Liver (tissue), 9 donors: ENCODE measurements around the gene FNDC1. TPM values are rescaled to one million over a fixed set of nuclear protein-coding genes. Genes with fewer than 3 reads are reported as not detected.

ENCODE experiments used
- DNase-seq: peaks from one replicate; pipeline ENCODE4 v3.0.0-alpha.2; 2017; ENCODE audit warnings: low spot score
- H3K27ac ChIP-seq, 2 donors: one replicate each; pipeline ENCODE4 v1.7.0; 2013; ENCODE audit warnings: inconsistent platforms in 2 of 2, low read length in 2 of 2, control low read depth in 1 of 2, low read depth in 1 of 2, mild to moderate bottlenecking in 1 of 2
- H3K27me3 ChIP-seq, 4 donors: one replicate each; pipeline versions ENCODE4 v1.6.1 to v1.7.0; 2013; ENCODE audit warnings: low read length in 3 of 4, inconsistent platforms in 1 of 4, mild to moderate bottlenecking in 1 of 4, moderate library complexity in 1 of 4; ENCODE audit not compliant: control insufficient read depth in 4 of 4, insufficient read depth in 4 of 4
- H3K36me3 ChIP-seq, 4 donors: one replicate each; pipeline versions ENCODE4 v1.6.1 to v1.7.0; 2013; ENCODE audit warnings: low read length in 3 of 4, mild to moderate bottlenecking in 3 of 4, low read depth in 1 of 4, moderate library complexity in 1 of 4; ENCODE audit not compliant: control insufficient read depth in 4 of 4, insufficient read depth in 3 of 4
- H3K4me1 ChIP-seq, 4 donors: one replicate each; pipeline versions ENCODE4 v1.6.1 to v1.7.0; 2013; ENCODE audit warnings: low read length in 3 of 4, mild to moderate bottlenecking in 3 of 4, moderate library complexity in 1 of 4; ENCODE audit not compliant: control insufficient read depth in 4 of 4, insufficient read depth in 4 of 4
- H3K4me3 ChIP-seq, 3 donors: one replicate each; pipeline versions ENCODE4 v1.6.1 to v1.7.0; 2013; ENCODE audit warnings: low read length in 3 of 3, control low read depth in 1 of 3, low read depth in 1 of 3, mild to moderate bottlenecking in 1 of 3
- H3K9ac ChIP-seq, 2 donors: one replicate each; pipeline ENCODE4 v1.7.0; 2013; ENCODE audit warnings: low read length in 2 of 2, mild to moderate bottlenecking in 2 of 2, moderate library complexity in 2 of 2, control low read depth in 1 of 2, low read depth in 1 of 2
- H3K9me3 ChIP-seq, 4 donors: one replicate each; pipeline versions ENCODE4 v1.6.1 to v1.7.0; 2013; ENCODE audit warnings: low read length in 3 of 4; ENCODE audit not compliant: control insufficient read depth in 4 of 4
- CTCF ChIP-seq: fragments of 150-350 bp; IDR thresholded peaks from 2 replicates; pipeline ENCODE4 v1.5.1; 2017; ENCODE audit warnings: improper control_type of control experiment, low read depth, low read length; ENCODE audit not compliant: missing input control
- FOXA2 ChIP-seq: IDR thresholded peaks from 2 replicates; pipeline ENCODE4 v1.6.1; 2016; ENCODE audit warnings: antibody characterized with exemption
- HNF4A ChIP-seq, 2 donors: conservative IDR thresholded peaks; 2 replicates each; pipeline ENCODE4 v1.6.1; 2016; ENCODE audit warnings: antibody characterized with exemption in 2 of 2, mild to moderate bottlenecking in 2 of 2
- HNF4G ChIP-seq: IDR thresholded peaks from 2 replicates; pipeline ENCODE4 v1.6.1; 2016; ENCODE audit warnings: antibody characterized with exemption
- NR2F2 ChIP-seq: IDR thresholded peaks from 2 replicates; pipeline ENCODE4 v1.6.1; 2016; ENCODE audit warnings: antibody characterized with exemption
- REST ChIP-seq: IDR thresholded peaks from 2 replicates; pipeline ENCODE4 v1.6.1; 2016; ENCODE audit warnings: antibody characterized with exemption, mild to moderate bottlenecking
- RXRA ChIP-seq, 2 donors: IDR thresholded peaks; 2 replicates each; pipeline ENCODE4 v1.6.1; 2017 to 2018; ENCODE audit warnings: antibody characterized with exemption in 2 of 2, mild to moderate bottlenecking in 1 of 2
- YY1 ChIP-seq: IDR thresholded peaks from 2 replicates; pipeline ENCODE4 v1.6.1; 2016; ENCODE audit warnings: antibody characterized with exemption, mild to moderate bottlenecking
- ZBTB33 ChIP-seq: IDR thresholded peaks from 2 replicates; pipeline ENCODE4 v1.6.1; 2016; ENCODE audit warnings: antibody characterized with exemption
- WGBS: extraction: QIAGEN DNeasy Blood & Tissue Kit; methylation state at CpG from one replicate; pipeline ENCODE4 v1.1.7; 2013; 5-methylcytosine and 5-hydroxymethylcytosine counted together
- polyA plus RNA-seq, 2 donors: library from polyadenylated mRNA; stranded (reverse) in 1 of 2; unstranded in 1 of 2; fragments of 200-250 nt in 1 of 2; fragments of >200 nt in 1 of 2; fragmentation: Nextera tagmentation in 1 of 2; extraction: Ambion mirVana in 1 of 2; gene quantifications; one replicate each; pipeline versions ENCODE4 v1.2.1 to v1.2.3, GENCODE V29; 2013 to 2015
- total RNA-seq, 2 donors: library from RNA; depleted of rRNA; stranded (reverse); fragments of >200 nt; gene quantifications; one replicate each; pipeline ENCODE4 v1.2.3, GENCODE V29; 2014
- donor health status: healthy.
- donor health status: healthy.
- donor health status: healthy.
- donor health status: healthy.
- donor health status: healthy.

FNDC1 gene
- total and polyA plus RNA-seq, 4 donors: 0.10 to 0.47 (median 0.17) TPM; not detected in 1

- TF ChIP-seq REST: no peak
- TF ChIP-seq YY1: no peak
Observed at GRCh38 chr6:159152041-159152440, 17.2 kb upstream of the FNDC1 start (continued).

GRCh38 chr6:159152782-159153181 lies 16.4 kb upstream of the FNDC1 start:
- Histone ChIP-seq H3K4me3 (no peak overlapping the region), H3K4me1 (peaks cover 0 to 1% (median 0%) of the 10 kb centered on the region in 4 donors), H3K9ac (no peak overlapping the region), H3K27ac (no peak overlapping the region), H3K27me3 (no peaks in the 10 kb centered on the region), H3K9me3 (peaks cover 0 to 10% (median under 1%) of the 10 kb centered on the region in 4 donors), H3K36me3 (no peaks in the 10 kb centered on the region)
- 78% methylated on average over 2 of the region's 2 CpGs for WGBS
- TF ChIP-seq RXRA (IDR thresholded peaks at IDR 0.05): no peak
- TF ChIP-seq NR2F2: no peak
- TF ChIP-seq HNF4A (conservative IDR thresholded peaks at IDR 0.05): no peak
- TF ChIP-seq CTCF: no peak
- no peak for TF ChIP-seq HNF4G
- no peak for TF ChIP-seq REST
- TF ChIP-seq ZBTB33: no peak
- TF ChIP-seq FOXA2: no peak
- no peak for TF ChIP-seq YY1
- DNase-seq: no peak
